GM18498 (cell line): ENCODE data around the gene GRK3.

Experiments used
- ATAC-seq: cut with Tn5 transposase; IDR thresholded peaks from one replicate; pipeline ENCODE4 v1.9.1; 2021; ENCODE audit warnings: mild to moderate bottlenecking, moderate library complexity; ENCODE audit not compliant: unreplicated experiment

The GRK3 gene

DNA sequence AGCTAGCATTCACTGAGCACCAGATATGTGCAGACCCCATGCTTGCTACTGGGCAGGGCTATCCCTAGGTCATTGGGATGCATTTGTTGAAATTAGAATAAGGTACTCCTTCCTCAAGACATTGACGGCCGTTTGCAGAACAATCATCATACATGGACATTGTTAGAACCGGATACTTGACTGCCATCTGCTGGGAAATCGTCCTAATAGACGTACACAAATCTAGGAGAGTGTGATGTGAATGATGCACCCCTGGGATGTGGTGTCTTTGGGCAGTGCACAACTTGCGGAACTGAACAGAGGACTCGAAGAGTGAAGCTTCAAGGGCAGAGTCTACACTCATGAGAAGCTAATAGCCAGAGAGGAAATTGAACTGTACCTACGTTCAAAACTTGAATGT lies 213.4 kb downstream of the GRK3 start:
- ATAC-seq: no peak
